Small intestine (tissue), 7 donors: ENCODE data around the gene ATXN3L. TPM values are rescaled to one million over a fixed set of nuclear protein-coding genes. Genes with fewer than 3 reads are reported as not detected.
A peak's percentile ranks its signal among the peaks of the same experiment; 100 is the strongest.

Experiments used
- DNase-seq, 2 donors: peaks; one replicate each; pipeline versions ENCODE4 v3.0.0 to v3.0.0-alpha.2; 2013
- FAIRE-seq: peaks from 2 replicates; lab custom pipeline; 2012; peaks lifted over from hg19 to GRCh38; lab: Jason Lieb, UNC
- H3K27ac ChIP-seq, 3 donors: one replicate each; pipeline ENCODE4 v1.5.1; 2013; ENCODE audit warnings: low read length in 2 of 3, mild to moderate bottlenecking in 2 of 3, control low read depth in 1 of 3, inconsistent platforms in 1 of 3, low read depth in 1 of 3, moderate library complexity in 1 of 3
- H3K27me3 ChIP-seq, 3 donors: one replicate each; pipeline ENCODE4 v1.6.1; 2013; ENCODE audit warnings: low read length in 3 of 3, inconsistent platforms in 1 of 3; ENCODE audit not compliant: control insufficient read depth in 3 of 3, insufficient read depth in 3 of 3
- H3K36me3 ChIP-seq, 3 donors: one replicate each; pipeline ENCODE4 v1.6.1; 2013; ENCODE audit warnings: low read length in 3 of 3, inconsistent platforms in 1 of 3, low read depth in 1 of 3, mild to moderate bottlenecking in 1 of 3, moderate library complexity in 1 of 3; ENCODE audit not compliant: control insufficient read depth in 3 of 3, insufficient read depth in 2 of 3
- H3K4me1 ChIP-seq, 3 donors: one replicate each; pipeline ENCODE4 v1.6.1; 2013; ENCODE audit warnings: low read length in 2 of 3, inconsistent platforms in 1 of 3, low read depth in 1 of 3, mild to moderate bottlenecking in 1 of 3, moderate library complexity in 1 of 3; ENCODE audit not compliant: control insufficient read depth in 3 of 3, insufficient read depth in 2 of 3
- H3K4me3 ChIP-seq, 3 donors: one replicate each; pipeline ENCODE4 v1.5.1; 2013; ENCODE audit warnings: low read length in 3 of 3, control low read depth in 1 of 3, inconsistent platforms in 1 of 3, low read depth in 1 of 3, mild to moderate bottlenecking in 1 of 3, moderate library complexity in 1 of 3
- H3K9me3 ChIP-seq, 2 donors: one replicate each; pipeline ENCODE4 v1.6.1; 2013; ENCODE audit warnings: low read depth in 1 of 2, low read length in 1 of 2; ENCODE audit not compliant: control insufficient read depth in 2 of 2, insufficient read depth in 1 of 2
- WGBS, 3 donors: extraction: QIAGEN DNeasy Blood & Tissue Kit; methylation state at CpG; one replicate each; pipeline ENCODE4 v1.1.7; 2013; 5-methylcytosine and 5-hydroxymethylcytosine counted together
- polyA plus RNA-seq, 4 donors: library from polyadenylated mRNA; stranded (reverse) in 3 of 4; unstranded in 1 of 4; fragments of 200-250 nt in 3 of 4; fragments of 120-200 nt in 1 of 4; gene quantifications; one replicate each; pipeline versions ENCODE4 v1.2.1 to v1.2.3, GENCODE V29; 2013
- donor health status: healthy with polysubstance abuse.
- donor health status: control.
- donor health status: control.
- donor health status: Bipolar disorder and iron deficiency.
- donor health status: healthy.

Gene ATXN3L
- polyA plus RNA-seq, 4 donors: not detected

- DNase-seq (peak in 1 of 2 donors; percentile 18), FAIRE-seq (no peak)
- Histone ChIP-seq H3K9me3 (no peaks in the 10 kb centered on the region), H3K27me3 (no peaks in the 10 kb centered on the region), H3K4me3 (no peak overlapping the region), H3K36me3 (no peaks in the 10 kb centered on the region), H3K4me1 (peaks cover 0 to 4% (median 0%) of the 10 kb centered on the region in 3 donors), H3K27ac (no peak overlapping the region)
- WGBS, 3 donors: 72 to 95% (median 80%) methylated on average over 1 of the region's 1 CpG
Observed at GRCh38 chrX:13275031-13275430, 44.8 kb downstream of the ATXN3L start.

- 87 to 98% (median 96%) methylated on average over 3 of the region's 3 CpGs for WGBS, 3 donors
- H3K9me3 ChIP-seq: no peaks in the 10 kb centered on the region
- no peaks in the 10 kb centered on the region for H3K36me3 ChIP-seq
- DNase-seq (no peak), FAIRE-seq (no peak)
- no peaks in the 10 kb centered on the region for H3K27me3 ChIP-seq
- H3K4me3 ChIP-seq: no peak overlapping the region
- no peak overlapping the region for H3K27ac ChIP-seq
- peaks cover 0 to 4% (median 0%) of the 10 kb centered on the region in 3 donors for H3K4me1 ChIP-seq
Observed at GRCh38 chrX:13272426-13272825, 47.4 kb downstream of the ATXN3L start.

- Histone ChIP-seq H3K9me3 (no peaks in the 10 kb centered on the region), H3K4me1 (peaks cover 0 to 4% (median 0%) of the 10 kb centered on the region in 3 donors), H3K27ac (no peak overlapping the region), H3K27me3 (no peaks in the 10 kb centered on the region), H3K4me3 (no peak overlapping the region), H3K36me3 (no peaks in the 10 kb centered on the region)
- FAIRE-seq (no peak), DNase-seq (no peak)
- 78 to 91% (median 88%) methylated on average over 3 of the region's 3 CpGs for WGBS, 3 donors
Observed at GRCh38 chrX:13271511-13271910, 48.3 kb downstream of the ATXN3L start.

GRCh38 chrX:13270360-13270759, 49.5 kb downstream of the ATXN3L start:
- FAIRE-seq (no peak), DNase-seq (no peak)
- H3K4me1 ChIP-seq: peaks cover 0 to 7% (median 0%) of the 10 kb centered on the region in 3 donors
- H3K4me3 ChIP-seq: no peak overlapping the region
- WGBS, 3 donors: 88 to 92% (median 90%) methylated on average over 1 of the region's 1 CpG
- H3K36me3 ChIP-seq: no peaks in the 10 kb centered on the region
- H3K27me3 ChIP-seq: no peaks in the 10 kb centered on the region
- no peak overlapping the region for H3K27ac ChIP-seq
- no peaks in the 10 kb centered on the region for H3K9me3 ChIP-seq

GRCh38 chrX:13268874-13269273, 51.0 kb downstream of the ATXN3L start:
- no peak for DNase-seq
- no peak overlapping the region for H3K27ac ChIP-seq
- FAIRE-seq: no peak
- H3K36me3 ChIP-seq: no peaks in the 10 kb centered on the region
- no peaks in the 10 kb centered on the region for H3K9me3 ChIP-seq
- no peak overlapping the region for H3K4me3 ChIP-seq
- no peaks in the 10 kb centered on the region for H3K27me3 ChIP-seq
- peaks cover 0 to 3% (median 0%) of the 10 kb centered on the region in 3 donors for H3K4me1 ChIP-seq
- 89 to 100% (median 94%) methylated on average over 1 of the region's 1 CpG for WGBS, 3 donors

Other genes starting within 250 kb of the ATXN3L start
- gene EGFL6, start 249.5 kb upstream of the ATXN3L start, polyA plus RNA-seq: under 1 TPM in 2 of 4 donors, not detected in 2; 0.69 to 0.72 TPM